ENCODE data around the gene GOLGA3. TPM values are rescaled to one million over a fixed set of nuclear protein-coding genes. Genes with fewer than 3 reads are reported as not detected.

Gene GOLGA3
- total and polyA plus RNA-seq, 7 donors, result 7.5 to 40.8 (median 30.5) TPM

GRCh38 chr12:132774159-132774558 is 54.5 kb downstream of the GOLGA3 start:
- Histone ChIP-seq H3K9me3 (no peaks in the 10 kb centered on the region), H3K4me1 (peaks cover 5% of the 10 kb centered on the region), H3K4me3 (no peak overlapping the region), H3K36me3 (ENCODE audit: insufficient read depth in 1 of 2, low read depth in 1 of 2) (peaks cover 14 to 86% of the 10 kb centered on the region in 2 donors), H3K27ac (no peak overlapping the region), H3K27me3 (ENCODE audit: insufficient read depth in 3 of 3, low read length in 2 of 3) (no peaks in the 10 kb centered on the region)
- 86 to 93% (median 91%) methylated on average over 17 to 18 of the region's 18 CpGs for WGBS, 3 donors
- no peak for DNase-seq
- no peak for TF ChIP-seq CTCF (IDR thresholded peaks at IDR 0.05)
- ATAC-seq, result no peak
- intact Hi-C loops (cut with DNase I), result loop anchor here in 1 of 2 donors (5.0 kb wide), 1 partner anchor 33 kb away; no protein-coding TSS in a partner anchor

GRCh38 chr12:132773077-132773955 is 55.4 kb downstream of the GOLGA3 start:
- no peak for ATAC-seq
- Histone ChIP-seq H3K27ac (no peak overlapping the region), H3K36me3 (ENCODE audit: insufficient read depth in 1 of 2, low read depth in 1 of 2) (peaks cover 14 to 81% of the 10 kb centered on the region in 2 donors), H3K27me3 (ENCODE audit: insufficient read depth in 3 of 3, low read length in 2 of 3) (no peaks in the 10 kb centered on the region), H3K9me3 (no peaks in the 10 kb centered on the region), H3K4me3 (no peak overlapping the region), H3K4me1 (peaks cover 9% of the 10 kb centered on the region)
- no peak for DNase-seq
- intact Hi-C loops (cut with DNase I), result loop anchor here in 1 of 2 donors (5.0 kb wide), 1 partner anchor 34 kb away; no protein-coding TSS in a partner anchor
- 94 to 96% (median 94%) methylated on average over 41 of the region's 41 CpGs for WGBS, 3 donors
- no peak for TF ChIP-seq CTCF (IDR thresholded peaks at IDR 0.05)

GRCh38 chr12:132772606-132773005 is 56.1 kb downstream of the GOLGA3 start:
- Histone ChIP-seq H3K36me3 (ENCODE audit: insufficient read depth in 1 of 2, low read depth in 1 of 2) (peaks cover 14 to 74% of the 10 kb centered on the region in 2 donors), H3K27ac (no peak overlapping the region), H3K27me3 (ENCODE audit: insufficient read depth in 3 of 3, low read length in 2 of 3) (no peaks in the 10 kb centered on the region), H3K9me3 (no peaks in the 10 kb centered on the region), H3K4me3 (no peak overlapping the region), H3K4me1 (peaks cover 9% of the 10 kb centered on the region)
- 86 to 91% (median 90%) methylated on average over 14 of the region's 14 CpGs for WGBS, 3 donors
- DNase-seq, result no peak
- TF ChIP-seq CTCF (IDR thresholded peaks at IDR 0.05), result no peak
- no peak for ATAC-seq
- intact Hi-C loops (cut with DNase I), result loop anchor here in 1 of 2 donors (5.0 kb wide), 1 partner anchor 35 kb away; no protein-coding TSS in a partner anchor

GRCh38 chr12:132771126-132771838 is 57.4 kb downstream of the GOLGA3 start:
- Histone ChIP-seq H3K36me3 (ENCODE audit: insufficient read depth in 1 of 2, low read depth in 1 of 2) (peaks cover 5 to 65% of the 10 kb centered on the region in 2 donors), H3K4me3 (no peak overlapping the region), H3K27ac (no peak overlapping the region), H3K9me3 (no peaks in the 10 kb centered on the region), H3K4me1 (peaks cover 14% of the 10 kb centered on the region), H3K27me3 (ENCODE audit: insufficient read depth in 3 of 3, low read length in 2 of 3) (no peaks in the 10 kb centered on the region)
- intact Hi-C loops (cut with DNase I), result loop anchor here in 1 of 2 donors (5.0 kb wide), 1 partner anchor 36 kb away; no protein-coding TSS in a partner anchor
- ATAC-seq, result no peak
- TF ChIP-seq CTCF (IDR thresholded peaks at IDR 0.05), result no peak
- no peak for DNase-seq
- 91 to 93% (median 92%) methylated on average over 15 of the region's 15 CpGs for WGBS, 3 donors
